GM12872 (cell line): Measurements from ENCODE around the gene BOC.

Source experiments
- TF ChIP-seq, protein P1 (sequence below): IDR thresholded peaks from 3 replicates; pipeline ENCODE4 v1.5.1; 2011; ENCODE audit warnings: low read depth, mild to moderate bottlenecking, low read length, moderate library complexity; ENCODE audit not compliant: insufficient read depth

Gene BOC, protein sequence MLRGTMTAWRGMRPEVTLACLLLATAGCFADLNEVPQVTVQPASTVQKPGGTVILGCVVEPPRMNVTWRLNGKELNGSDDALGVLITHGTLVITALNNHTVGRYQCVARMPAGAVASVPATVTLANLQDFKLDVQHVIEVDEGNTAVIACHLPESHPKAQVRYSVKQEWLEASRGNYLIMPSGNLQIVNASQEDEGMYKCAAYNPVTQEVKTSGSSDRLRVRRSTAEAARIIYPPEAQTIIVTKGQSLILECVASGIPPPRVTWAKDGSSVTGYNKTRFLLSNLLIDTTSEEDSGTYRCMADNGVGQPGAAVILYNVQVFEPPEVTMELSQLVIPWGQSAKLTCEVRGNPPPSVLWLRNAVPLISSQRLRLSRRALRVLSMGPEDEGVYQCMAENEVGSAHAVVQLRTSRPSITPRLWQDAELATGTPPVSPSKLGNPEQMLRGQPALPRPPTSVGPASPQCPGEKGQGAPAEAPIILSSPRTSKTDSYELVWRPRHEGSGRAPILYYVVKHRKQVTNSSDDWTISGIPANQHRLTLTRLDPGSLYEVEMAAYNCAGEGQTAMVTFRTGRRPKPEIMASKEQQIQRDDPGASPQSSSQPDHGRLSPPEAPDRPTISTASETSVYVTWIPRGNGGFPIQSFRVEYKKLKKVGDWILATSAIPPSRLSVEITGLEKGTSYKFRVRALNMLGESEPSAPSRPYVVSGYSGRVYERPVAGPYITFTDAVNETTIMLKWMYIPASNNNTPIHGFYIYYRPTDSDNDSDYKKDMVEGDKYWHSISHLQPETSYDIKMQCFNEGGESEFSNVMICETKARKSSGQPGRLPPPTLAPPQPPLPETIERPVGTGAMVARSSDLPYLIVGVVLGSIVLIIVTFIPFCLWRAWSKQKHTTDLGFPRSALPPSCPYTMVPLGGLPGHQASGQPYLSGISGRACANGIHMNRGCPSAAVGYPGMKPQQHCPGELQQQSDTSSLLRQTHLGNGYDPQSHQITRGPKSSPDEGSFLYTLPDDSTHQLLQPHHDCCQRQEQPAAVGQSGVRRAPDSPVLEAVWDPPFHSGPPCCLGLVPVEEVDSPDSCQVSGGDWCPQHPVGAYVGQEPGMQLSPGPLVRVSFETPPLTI

DNA sequence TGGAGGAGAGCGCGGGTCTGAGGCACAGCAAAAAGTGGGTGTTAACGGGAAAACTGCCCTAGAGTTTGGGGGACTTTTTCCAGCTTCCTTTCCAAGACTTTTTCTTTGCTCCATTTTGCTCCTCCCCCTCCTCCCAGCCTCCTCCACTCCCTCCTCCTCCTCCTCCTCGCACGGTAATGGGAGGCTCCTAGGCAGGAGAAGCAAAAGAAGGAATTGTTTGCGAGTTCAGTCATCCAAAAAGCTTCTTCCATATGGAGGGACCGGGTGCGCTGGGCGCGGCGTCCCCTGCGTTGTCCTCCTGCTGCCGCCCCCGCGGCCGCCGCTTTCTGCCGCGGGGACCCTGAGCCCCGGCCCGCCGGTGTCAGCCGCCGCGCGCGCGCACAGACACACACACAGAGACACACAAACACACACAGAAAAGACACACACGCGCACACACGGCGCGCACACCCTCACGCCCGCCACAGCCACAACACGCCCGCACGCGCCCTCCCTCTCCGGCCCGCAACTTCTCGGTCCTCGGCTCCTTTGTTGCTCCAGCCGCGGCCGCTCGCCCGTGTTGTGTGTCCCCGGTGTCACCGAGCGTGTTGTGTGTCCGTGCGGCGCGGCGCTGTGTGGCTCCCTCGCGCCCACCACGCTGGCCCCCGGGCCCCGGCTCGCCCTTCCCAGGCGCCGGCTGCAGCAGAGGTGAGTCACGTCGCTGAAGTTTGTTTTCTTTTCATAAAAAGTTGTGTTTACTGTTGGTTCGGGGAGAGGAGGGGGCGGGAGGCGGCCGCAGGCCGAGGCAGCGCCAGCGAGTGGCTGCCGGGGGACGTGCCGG lies at the start of gene BOC:
Gene BOC, plus strand, starts transcription at position 228 of the 820 bp plus-strand sequence. CDS start 38,246 bp downstream, outside the sequence.
- TF ChIP-seq, protein P1, sequence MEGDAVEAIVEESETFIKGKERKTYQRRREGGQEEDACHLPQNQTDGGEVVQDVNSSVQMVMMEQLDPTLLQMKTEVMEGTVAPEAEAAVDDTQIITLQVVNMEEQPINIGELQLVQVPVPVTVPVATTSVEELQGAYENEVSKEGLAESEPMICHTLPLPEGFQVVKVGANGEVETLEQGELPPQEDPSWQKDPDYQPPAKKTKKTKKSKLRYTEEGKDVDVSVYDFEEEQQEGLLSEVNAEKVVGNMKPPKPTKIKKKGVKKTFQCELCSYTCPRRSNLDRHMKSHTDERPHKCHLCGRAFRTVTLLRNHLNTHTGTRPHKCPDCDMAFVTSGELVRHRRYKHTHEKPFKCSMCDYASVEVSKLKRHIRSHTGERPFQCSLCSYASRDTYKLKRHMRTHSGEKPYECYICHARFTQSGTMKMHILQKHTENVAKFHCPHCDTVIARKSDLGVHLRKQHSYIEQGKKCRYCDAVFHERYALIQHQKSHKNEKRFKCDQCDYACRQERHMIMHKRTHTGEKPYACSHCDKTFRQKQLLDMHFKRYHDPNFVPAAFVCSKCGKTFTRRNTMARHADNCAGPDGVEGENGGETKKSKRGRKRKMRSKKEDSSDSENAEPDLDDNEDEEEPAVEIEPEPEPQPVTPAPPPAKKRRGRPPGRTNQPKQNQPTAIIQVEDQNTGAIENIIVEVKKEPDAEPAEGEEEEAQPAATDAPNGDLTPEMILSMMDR = no peak

DNA sequence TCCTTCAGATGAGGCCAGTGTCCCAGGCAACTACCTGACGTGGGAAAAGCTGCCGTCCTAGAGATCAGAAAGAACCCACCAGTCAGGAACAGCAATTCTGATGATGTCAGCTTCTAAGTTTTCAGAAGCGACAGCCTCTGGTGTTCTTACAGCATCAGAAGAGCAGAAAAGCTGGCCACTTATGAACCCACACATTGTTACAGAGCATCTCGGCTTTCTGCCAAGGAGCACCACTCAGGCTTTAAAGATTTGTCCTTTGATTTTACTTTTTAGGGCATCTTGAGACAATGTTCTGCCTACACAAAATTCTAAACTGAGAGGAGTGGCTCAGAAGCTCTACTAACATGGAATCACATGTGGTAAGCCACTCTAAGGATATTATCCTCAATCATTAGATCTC lies 49.7 kb upstream of the BOC start:
- TF ChIP-seq, protein P1 = no peak

DNA sequence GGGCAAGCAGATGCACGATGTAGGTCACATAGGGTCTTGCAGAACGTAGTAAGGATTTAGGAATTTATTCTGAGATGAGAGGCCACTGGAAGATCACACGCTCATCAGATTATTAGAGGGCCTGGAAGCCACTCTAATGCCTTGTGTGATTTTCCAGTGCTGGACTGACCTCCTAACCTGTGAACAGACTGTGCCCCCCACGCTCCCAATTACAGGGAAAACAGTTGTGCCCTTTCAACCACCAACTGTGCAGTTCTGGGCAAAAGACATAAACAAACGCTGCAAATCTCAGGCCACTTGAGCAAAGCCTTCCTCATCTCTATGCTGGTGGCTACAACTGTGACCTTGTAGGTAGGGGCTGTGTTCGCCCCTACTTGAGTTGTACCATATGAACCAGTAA lies 48.2 kb upstream of the BOC start:
- TF ChIP-seq, protein P1 = no peak

DNA sequence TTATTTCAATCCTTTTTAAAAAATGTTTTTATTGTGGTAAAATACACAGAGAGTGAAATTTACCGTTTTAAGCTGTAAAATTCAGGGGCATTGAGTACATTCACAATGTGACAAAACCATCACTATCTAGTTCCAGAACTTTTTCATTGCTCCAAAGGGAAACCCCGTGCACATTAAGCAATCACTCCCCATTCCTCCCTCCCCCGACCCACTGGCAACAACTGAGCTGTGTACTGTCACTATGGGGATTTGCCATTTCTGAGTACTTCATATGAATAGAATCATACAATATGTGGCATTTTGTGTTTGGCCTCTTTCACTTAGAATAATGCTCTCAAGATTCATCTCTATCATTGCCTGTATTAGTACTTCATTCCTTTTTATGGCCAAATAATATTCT lies 45.5 kb upstream of the BOC start:
- TF ChIP-seq, protein P1 = no peak

DNA sequence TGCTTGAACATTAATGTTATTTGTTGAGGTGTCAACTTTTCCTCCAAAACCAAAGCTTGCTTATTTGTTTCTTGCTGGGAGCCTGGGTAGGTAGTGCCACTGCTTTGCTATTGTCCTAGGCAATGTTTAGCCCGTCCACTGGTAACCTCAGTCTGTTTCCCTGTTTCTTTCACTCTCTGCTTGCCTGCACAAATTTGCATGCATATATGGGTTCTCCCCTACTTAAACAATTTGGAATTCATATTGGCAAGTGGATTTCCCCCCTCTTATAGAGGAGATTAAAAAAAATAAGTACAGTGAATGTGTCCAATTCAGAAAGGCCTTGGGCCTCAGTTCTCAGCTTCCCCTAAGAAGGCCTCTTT lies 45.0 kb upstream of the BOC start:
- TF ChIP-seq, protein P1 = no peak

DNA sequence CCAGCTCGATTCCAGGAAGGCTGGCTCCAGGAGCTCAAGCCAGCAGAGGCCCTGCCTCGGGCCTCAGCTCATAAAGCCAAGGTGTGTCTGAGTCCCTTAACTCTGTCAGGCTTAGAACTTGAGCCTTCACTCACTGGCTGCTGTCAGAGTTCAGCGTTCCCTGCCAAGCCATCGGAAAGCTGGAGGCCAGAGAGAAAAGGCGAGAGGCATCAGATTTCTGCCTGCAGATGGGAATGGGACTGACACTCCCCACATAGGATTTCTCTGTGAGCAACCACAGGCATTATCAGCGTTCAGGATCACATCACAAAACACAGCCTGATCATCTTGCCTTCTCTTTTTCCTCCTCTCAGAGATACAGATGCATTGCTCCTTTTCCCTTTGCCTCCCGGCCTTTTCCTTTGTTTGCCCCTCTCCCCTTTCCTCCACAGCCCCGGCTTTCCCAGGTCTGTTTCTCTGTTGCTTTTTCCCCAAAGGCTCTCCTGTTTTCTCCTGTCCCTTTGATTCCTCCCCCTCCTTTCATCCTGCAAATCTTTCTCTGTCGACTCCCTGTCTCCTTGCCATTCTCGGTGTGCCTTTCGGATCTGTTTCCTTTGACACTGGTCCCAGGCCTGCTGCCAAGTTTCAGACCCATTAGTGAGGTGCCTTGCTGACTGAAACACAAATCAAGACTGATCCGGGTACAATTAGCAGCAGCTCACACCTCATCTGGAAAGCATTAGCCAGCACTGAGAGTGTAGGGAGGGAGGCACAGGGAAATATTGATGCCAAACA lies 44.5 kb upstream of the BOC start:
- TF ChIP-seq, protein P1 = no peak
